Muscle of leg (tissue), 11 donors: ENCODE measurements around the gene ZSWIM3. TPM values are rescaled to one million over a fixed set of nuclear protein-coding genes. Genes with fewer than 3 reads are reported as not detected.
"Not testable (repeated sequence)": the region's sequence is repeated elsewhere in the genome, so short reads cannot be mapped to it uniquely, and the experiment has no call there.

Experiments
- DNase-seq: peaks from one replicate; pipeline ENCODE4 v3.0.0; 2013
- H3K27ac ChIP-seq: one replicate; pipeline ENCODE4 v1.5.1; 2013; ENCODE audit warnings: mild to moderate bottlenecking, low read length, control low read depth
- H3K27me3 ChIP-seq: one replicate; pipeline ENCODE4 v1.6.1; 2013; ENCODE audit warnings: low read length; ENCODE audit not compliant: control insufficient read depth, insufficient read depth
- H3K36me3 ChIP-seq: one replicate; pipeline ENCODE4 v1.6.1; 2013; ENCODE audit warnings: low read length; ENCODE audit not compliant: control insufficient read depth, insufficient read depth
- H3K4me1 ChIP-seq: one replicate; pipeline ENCODE4 v1.6.1; 2013; ENCODE audit warnings: low read length; ENCODE audit not compliant: control insufficient read depth, insufficient read depth
- H3K4me3 ChIP-seq: one replicate; pipeline ENCODE4 v1.5.1; 2013; ENCODE audit warnings: low read length, control low read depth
- H3K9me3 ChIP-seq: replicated peaks from 2 replicates; pipeline ENCODE4 v1.6.1; 2013; ENCODE audit warnings: low read depth, low read length; ENCODE audit not compliant: control insufficient read depth
- WGBS: methylation state at CpG from one replicate; pipeline ENCODE4 v1.1.5; 2013; ENCODE audit warnings: missing lambda C conversion rate; ENCODE audit not compliant: insufficient coverage; 5-methylcytosine and 5-hydroxymethylcytosine counted together
- polyA plus RNA-seq, 8 donors: library from polyadenylated mRNA; unstranded; fragments of 120-200 nt; gene quantifications; one replicate each; pipeline versions ENCODE4 v1.2.1 to v1.2.3, GENCODE V29; 2013; ENCODE audit warnings: inconsistent platforms in 1 of 8, low replicate concordance in 1 of 8; ENCODE audit not compliant: insufficient read length in 8 of 8, insufficient read depth in 1 of 8
- total RNA-seq: library from RNA; stranded (reverse); fragments of 120-200 nt; gene quantifications from one replicate; pipeline ENCODE4 v1.2.4, GENCODE V29; 2013

The ZSWIM3 gene
- total and polyA plus RNA-seq, 9 donors: 3.1 to 5.6 (median 3.3) TPM

GRCh38 chr20:45818239-45818638 lies 39.2 kb upstream of the ZSWIM3 start:
- DNase-seq: no peak

DNA sequence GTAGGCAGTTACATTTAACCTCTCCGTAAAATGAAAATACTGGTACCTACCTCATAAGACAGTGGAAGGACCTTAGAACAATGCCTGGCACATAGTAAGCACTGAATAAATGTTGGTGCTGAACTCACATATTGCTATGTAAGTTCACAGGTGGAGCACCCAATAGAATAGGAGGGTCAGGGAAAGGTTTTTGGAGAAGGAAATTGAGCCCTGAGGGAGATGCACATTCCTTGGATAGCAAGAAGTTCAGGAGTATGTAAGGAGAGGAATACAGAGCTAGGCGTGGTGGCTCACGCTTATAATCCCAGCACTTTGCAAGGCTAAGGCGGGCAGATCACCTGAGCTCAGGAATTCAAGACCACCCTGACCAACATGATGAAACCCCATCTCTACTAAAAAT lies 37.9 kb upstream of the ZSWIM3 start:
- Histone ChIP-seq H3K9me3 (no peaks in the 10 kb centered on the region), H3K27ac (no peak overlapping the region), H3K27me3 (peaks cover 24% of the 10 kb centered on the region), H3K4me3 (no peak overlapping the region), H3K36me3 (peaks cover 56% of the 10 kb centered on the region), H3K4me1 (peaks cover 22% of the 10 kb centered on the region)
- WGBS: no CpG with 5 or more reads among the region's 4 CpGs
- no peak for DNase-seq

More at GRCh38 chr20:45818239-45818638, 39.2 kb upstream of the ZSWIM3 start:
- 75% methylated on average over 2 of the region's 3 CpGs for WGBS
- Histone ChIP-seq H3K27me3 (peaks cover 12% of the 10 kb centered on the region), H3K9me3 (no peaks in the 10 kb centered on the region), H3K27ac (peak overlapping the region; percentile 38), H3K36me3 (peaks cover 51% of the 10 kb centered on the region), H3K4me1 (peaks cover 23% of the 10 kb centered on the region), H3K4me3 (no peak overlapping the region)

GRCh38 chr20:45821947-45822346 lies 35.5 kb upstream of the ZSWIM3 start:
- no peak overlapping the region for H3K27ac ChIP-seq
- H3K27me3 ChIP-seq: peaks cover 24% of the 10 kb centered on the region
- H3K36me3 ChIP-seq: peaks cover 50% of the 10 kb centered on the region
- DNase-seq: no peak
- 60% methylated on average over 1 of the region's 2 CpGs for WGBS
- H3K4me3 ChIP-seq: no peak overlapping the region
- no peaks in the 10 kb centered on the region for H3K9me3 ChIP-seq
- peaks cover 27% of the 10 kb centered on the region for H3K4me1 ChIP-seq

DNA sequence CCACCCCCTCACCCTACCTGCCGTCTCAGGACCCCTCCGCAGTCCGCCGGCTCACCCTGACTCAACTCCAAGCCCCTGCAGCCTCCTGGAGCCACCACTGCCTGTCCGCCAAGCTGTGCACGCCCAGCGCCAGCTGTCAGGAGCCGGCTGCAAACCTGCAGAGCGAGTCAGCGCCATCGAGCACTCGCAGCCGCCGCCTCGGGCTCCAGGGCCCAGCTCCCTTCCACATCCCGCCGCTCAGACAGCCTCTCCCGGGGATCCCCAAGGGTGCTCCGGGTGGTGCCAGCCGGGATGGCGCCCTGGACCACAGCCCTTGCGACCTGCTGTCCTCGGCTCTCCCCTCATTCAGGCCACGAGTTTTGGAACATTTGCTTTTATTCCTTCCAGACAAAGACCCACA lies 34.6 kb upstream of the ZSWIM3 start:
- Histone ChIP-seq H3K27ac (peak overlapping the region; percentile 71), H3K4me3 (peak overlapping the region; percentile 57), H3K9me3 (no peaks in the 10 kb centered on the region), H3K36me3 (peaks cover 44% of the 10 kb centered on the region), H3K27me3 (peaks cover 24% of the 10 kb centered on the region), H3K4me1 (peaks cover 31% of the 10 kb centered on the region)
- DNase-seq: no peak
- WGBS: 5% methylated on average over 24 of the region's 24 CpGs

DNA sequence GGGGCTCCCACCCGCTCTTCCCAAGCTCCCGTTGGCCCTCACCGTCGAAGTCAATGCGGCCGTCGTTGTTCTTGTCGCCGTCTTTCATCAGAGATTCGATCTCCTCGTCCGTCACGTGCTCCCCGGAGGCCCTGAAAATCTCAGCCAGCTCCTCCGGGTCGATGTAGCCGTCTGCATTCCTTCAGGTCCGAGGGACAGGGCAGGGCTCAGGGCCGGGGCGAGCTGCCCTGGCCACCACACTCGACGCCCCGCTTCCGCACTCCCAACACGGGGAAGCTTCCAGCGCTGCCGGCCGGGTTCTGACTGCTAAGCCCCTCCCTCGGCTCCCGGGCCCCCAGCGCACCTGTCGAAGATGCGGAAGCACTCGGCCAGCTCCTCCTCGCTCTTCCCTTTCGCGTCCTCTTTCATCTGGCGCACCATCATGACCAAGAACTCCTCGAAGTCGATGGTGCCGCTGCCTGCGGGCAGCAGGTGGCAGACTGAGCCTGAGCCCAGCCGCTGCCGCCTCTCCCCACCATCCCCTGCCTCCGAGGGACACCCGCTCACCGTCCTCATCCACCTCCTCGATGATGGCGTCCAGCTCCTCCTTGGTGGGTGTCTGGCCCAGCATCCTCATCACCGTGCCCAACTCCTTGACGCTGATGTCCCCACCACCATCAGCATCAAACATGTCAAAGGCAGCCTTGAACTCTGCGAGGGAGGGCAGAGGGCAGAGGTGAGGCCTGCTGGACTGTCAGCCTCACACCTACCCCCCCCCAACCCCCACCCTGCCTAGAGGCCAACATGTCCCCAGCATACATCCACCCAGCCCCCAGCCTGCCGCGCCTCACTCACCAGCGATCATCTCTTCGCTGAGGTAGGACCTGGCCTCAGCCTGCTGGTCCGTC lies 33.2 kb upstream of the ZSWIM3 start:
- Histone ChIP-seq H3K36me3 (peaks cover 36% of the 10 kb centered on the region), H3K9me3 (no peaks in the 10 kb centered on the region), H3K4me3 (peak overlapping the region; percentile 57), H3K4me1 (peaks cover 44% of the 10 kb centered on the region), H3K27me3 (peaks cover 24% of the 10 kb centered on the region), H3K27ac (peak overlapping the region; percentile 96)
- 16% methylated on average over 55 of the region's 57 CpGs for WGBS
- DNase-seq: peak; percentile 50

DNA sequence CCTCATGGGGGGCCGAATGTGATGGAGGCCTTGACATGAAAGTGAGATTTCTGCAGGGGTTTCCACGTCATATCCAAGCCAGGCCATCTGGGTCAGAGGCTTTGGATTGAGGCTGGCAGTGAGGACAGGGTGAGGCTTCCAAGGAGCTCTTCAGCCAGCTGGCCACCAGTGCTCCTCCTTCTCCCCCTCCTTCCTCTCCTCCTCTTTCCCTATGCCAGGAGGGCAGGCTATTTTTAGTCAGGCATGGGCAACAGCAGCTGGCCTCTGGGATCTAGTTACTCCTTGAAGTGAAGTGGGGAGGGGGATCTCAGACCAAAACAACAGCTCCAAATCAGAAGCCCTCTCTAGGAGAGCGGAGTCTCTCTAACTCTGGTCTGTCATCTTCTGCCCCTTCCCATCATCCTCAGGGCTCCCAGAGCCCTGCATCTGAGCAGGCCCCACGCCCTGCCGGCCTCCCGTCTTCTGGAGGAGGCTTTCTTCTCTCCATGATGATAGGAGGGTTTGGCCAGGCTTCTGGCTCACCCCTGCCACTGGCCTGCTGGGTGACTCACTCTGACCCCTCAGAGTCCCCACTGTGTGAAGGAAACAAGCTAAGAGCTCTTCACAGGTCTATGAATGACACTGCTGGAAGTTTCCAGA lies 30.9 kb upstream of the ZSWIM3 start:
- Histone ChIP-seq H3K36me3 (peaks cover 27% of the 10 kb centered on the region), H3K4me3 (peak overlapping the region; percentile 57), H3K27ac (peak overlapping the region; percentile 96), H3K27me3 (peaks cover 24% of the 10 kb centered on the region), H3K9me3 (no peaks in the 10 kb centered on the region), H3K4me1 (peaks cover 51% of the 10 kb centered on the region)
- 33% methylated on average over 1 of the region's 6 CpGs for WGBS
- DNase-seq: peak; percentile 86

DNA sequence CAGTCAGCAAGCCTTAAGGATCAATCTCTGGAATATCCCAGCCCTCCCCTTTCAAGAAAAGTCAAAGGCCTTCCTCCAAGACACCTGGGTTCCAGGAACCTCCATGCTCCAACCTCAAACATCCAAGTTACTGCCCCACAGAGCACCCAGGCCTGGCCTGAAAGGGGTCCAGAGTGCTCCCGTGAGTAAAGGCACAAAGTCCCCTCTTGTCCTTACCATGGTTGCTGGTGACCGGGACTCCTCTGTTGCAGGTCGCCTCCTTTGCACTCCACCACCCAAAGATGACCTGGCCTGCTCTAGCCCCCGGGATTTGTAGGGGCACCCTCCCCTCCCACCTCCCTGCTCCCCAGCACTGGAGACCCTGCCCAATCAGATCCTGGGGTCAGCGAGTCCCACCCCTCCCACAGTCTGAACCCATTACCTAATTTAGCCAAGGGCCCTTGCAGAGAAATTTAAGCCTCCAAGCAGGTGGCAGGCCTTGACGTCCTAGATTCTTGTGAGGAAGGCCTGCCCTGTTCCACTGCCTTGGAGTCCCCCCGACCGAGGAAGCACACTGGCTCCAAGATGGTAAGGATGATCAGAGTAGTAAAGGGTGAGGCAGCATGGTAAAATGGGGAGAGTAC lies 30.3 kb upstream of the ZSWIM3 start, which contains the start of gene TNNC2:
Gene TNNC2 (minus strand): TSS at position 283 of the 623 bp plus-strand sequence. CDS start 64 bp downstream, at position 219.
- peak; percentile 82 for DNase-seq
- Histone ChIP-seq H3K4me1 (peaks cover 51% of the 10 kb centered on the region), H3K9me3 (no peaks in the 10 kb centered on the region), H3K36me3 (peaks cover 24% of the 10 kb centered on the region), H3K4me3 (peak within 1 kb of the TSS; percentile 57), H3K27ac (peak within 1 kb of the TSS; percentile 96), H3K27me3 (peaks cover 22% of the 10 kb centered on the region)
- WGBS: 79% methylated on average over 7 of the region's 8 CpGs

DNA sequence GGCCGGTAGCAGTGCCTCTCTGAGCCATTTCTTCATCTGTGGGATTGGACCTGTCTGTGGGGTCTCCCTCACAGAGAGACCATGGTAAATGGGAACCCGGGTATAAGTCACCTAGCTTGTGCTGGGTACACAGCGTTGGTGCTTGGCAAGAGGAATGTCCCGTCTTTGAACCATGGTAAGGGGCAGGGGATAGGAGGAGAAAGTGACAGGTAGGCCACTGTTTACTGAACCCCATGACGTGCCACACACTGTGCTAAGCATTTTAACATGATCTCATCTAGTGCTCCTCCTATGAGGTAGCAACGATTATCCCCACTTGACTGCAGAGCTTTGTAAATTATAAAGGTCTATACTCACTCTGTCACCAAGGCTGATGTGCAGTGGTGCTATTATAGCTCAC lies 29.7 kb upstream of the ZSWIM3 start:
- Histone ChIP-seq H3K27ac (peak overlapping the region; percentile 96), H3K4me3 (peak overlapping the region; percentile 48)
- 84% methylated on average over 3 of the region's 6 CpGs for WGBS

GRCh38 chr20:45828589-45828988 lies 28.8 kb upstream of the ZSWIM3 start:
- peak; percentile 87 for DNase-seq
- Histone ChIP-seq H3K27me3 (peaks cover 8% of the 10 kb centered on the region), H3K4me3 (no peak overlapping the region), H3K27ac (peak overlapping the region; percentile 96), H3K36me3 (peaks cover 9% of the 10 kb centered on the region), H3K9me3 (no peaks in the 10 kb centered on the region), H3K4me1 (peaks cover 52% of the 10 kb centered on the region)
- 73% methylated on average over 2 of the region's 2 CpGs for WGBS

More for the DNA sequence above, 29.7 kb upstream of the ZSWIM3 start:
- Histone ChIP-seq H3K9me3 (no peaks in the 10 kb centered on the region), H3K4me1 (peaks cover 51% of the 10 kb centered on the region), H3K27me3 (peaks cover 17% of the 10 kb centered on the region), H3K36me3 (peaks cover 18% of the 10 kb centered on the region)
- DNase-seq: no peak

DNA sequence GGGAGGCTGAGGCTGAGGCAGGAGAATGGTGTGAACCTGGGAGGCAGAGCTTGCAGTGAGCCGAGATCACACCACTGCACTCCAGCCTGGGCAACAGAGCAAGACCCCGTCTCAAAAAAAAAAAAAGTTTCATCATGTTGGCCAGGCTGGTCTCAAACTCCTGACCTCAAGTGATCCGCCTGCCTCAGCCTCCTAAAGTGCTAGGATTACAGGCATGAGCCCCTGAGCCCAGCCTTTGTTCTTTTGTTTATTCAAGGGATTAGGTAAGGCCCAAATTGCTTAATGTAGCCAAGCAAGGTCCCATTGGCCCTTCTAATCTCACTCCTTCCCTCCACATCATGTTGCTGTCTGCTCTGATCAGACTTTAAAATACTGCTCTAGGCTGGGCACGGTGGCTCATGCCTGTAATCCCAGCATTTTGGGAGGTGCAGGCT lies 27.7 kb upstream of the ZSWIM3 start:
- peaks cover 49% of the 10 kb centered on the region for H3K4me1 ChIP-seq
- not testable (repeated sequence) for H3K27me3 ChIP-seq

More for the DNA sequence above, 27.7 kb upstream of the ZSWIM3 start:
- H3K9me3 ChIP-seq, H3K27ac ChIP-seq, DNase-seq, H3K4me3 ChIP-seq, H3K36me3 ChIP-seq: not testable (repeated sequence)
- WGBS: 100% methylated on average over 1 of the region's 4 CpGs
